DOHH2 (cell line): ENCODE results near the gene GRIN2D.
"Not testable (repeated sequence)": the region's sequence is repeated elsewhere in the genome, so short reads cannot be mapped to it uniquely, and the experiment has no call there.

Experiments used
- EZH2phosphoT487 ChIP-seq: fragments of 200-600 bp; sonication (generic); IDR thresholded peaks from 2 replicates; pipeline ENCODE4 v1.6.1; 2017; ENCODE audit warnings: borderline replicate concordance, mild to moderate bottlenecking, antibody characterized with exemption, low read length, moderate library complexity, mixed read lengths
- TF ChIP-seq, protein P1 (sequence below): fragments of 200-600 bp; sonication (generic); IDR thresholded peaks from one replicate; pipeline ENCODE4 v1.5.1; 2014; ENCODE audit warnings: antibody characterized with exemption, mild to moderate bottlenecking, low read depth, low read length; ENCODE audit not compliant: poor library complexity, severe bottlenecking

GRCh38 chr19:48371771-48372170, 21.7 kb upstream of the GRIN2D start:
- TF ChIP-seq, protein P1, sequence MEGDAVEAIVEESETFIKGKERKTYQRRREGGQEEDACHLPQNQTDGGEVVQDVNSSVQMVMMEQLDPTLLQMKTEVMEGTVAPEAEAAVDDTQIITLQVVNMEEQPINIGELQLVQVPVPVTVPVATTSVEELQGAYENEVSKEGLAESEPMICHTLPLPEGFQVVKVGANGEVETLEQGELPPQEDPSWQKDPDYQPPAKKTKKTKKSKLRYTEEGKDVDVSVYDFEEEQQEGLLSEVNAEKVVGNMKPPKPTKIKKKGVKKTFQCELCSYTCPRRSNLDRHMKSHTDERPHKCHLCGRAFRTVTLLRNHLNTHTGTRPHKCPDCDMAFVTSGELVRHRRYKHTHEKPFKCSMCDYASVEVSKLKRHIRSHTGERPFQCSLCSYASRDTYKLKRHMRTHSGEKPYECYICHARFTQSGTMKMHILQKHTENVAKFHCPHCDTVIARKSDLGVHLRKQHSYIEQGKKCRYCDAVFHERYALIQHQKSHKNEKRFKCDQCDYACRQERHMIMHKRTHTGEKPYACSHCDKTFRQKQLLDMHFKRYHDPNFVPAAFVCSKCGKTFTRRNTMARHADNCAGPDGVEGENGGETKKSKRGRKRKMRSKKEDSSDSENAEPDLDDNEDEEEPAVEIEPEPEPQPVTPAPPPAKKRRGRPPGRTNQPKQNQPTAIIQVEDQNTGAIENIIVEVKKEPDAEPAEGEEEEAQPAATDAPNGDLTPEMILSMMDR: not testable (repeated sequence)
- TF ChIP-seq EZH2phosphoT487: not testable (repeated sequence)
